OCI-LY1 (cell line): ENCODE measurements around the gene MEOX2.

Source experiments
- H2AFZ ChIP-seq: fragments of 200-600 bp; sonication (generic), shearing (Covaris generic); 2 replicates; pipeline ENCODE4 v1.6.0; 2014; ENCODE audit warnings: antibody characterized with exemption, mild to moderate bottlenecking, low read length
- H3F3A ChIP-seq: fragments of 200-600 bp; sonication (generic), shearing (Covaris generic); 2 replicates; pipeline ENCODE4 v1.6.0; 2014; ENCODE audit warnings: mild to moderate bottlenecking, antibody characterized with exemption, low read length, moderate library complexity; ENCODE audit not compliant: insufficient read depth
- H3K27ac ChIP-seq: fragments of 200-600 bp; sonication (generic); 2 replicates; pipeline ENCODE4 v1.5.1; 2014; ENCODE audit warnings: low read length, mixed run types, mild to moderate bottlenecking, low read depth; ENCODE audit not compliant: poor library complexity, severe bottlenecking
- H3K27me3 ChIP-seq: fragments of 200-600 bp; sonication (generic); 2 replicates; pipeline ENCODE4 v1.6.0; 2014; ENCODE audit warnings: antibody characterized with exemption, mild to moderate bottlenecking, low read length, moderate library complexity; ENCODE audit not compliant: insufficient read depth
- H3K36me3 ChIP-seq: fragments of 200-600 bp; sonication (generic); 2 replicates; pipeline ENCODE4 v1.6.1; 2014; ENCODE audit warnings: mild to moderate bottlenecking, antibody characterized with exemption, low read length, moderate library complexity, mixed read lengths; ENCODE audit not compliant: insufficient read depth
- H3K4me1 ChIP-seq: fragments of 200-600 bp; sonication (generic); 2 replicates; pipeline ENCODE4 v1.5.1; 2014; ENCODE audit warnings: mild to moderate bottlenecking, low read length, moderate library complexity; ENCODE audit not compliant: insufficient read depth, severe bottlenecking
- H3K4me2 ChIP-seq: fragments of 200-600 bp; sonication (generic), shearing (Covaris generic); 2 replicates; pipeline ENCODE4 v1.6.1; 2014; ENCODE audit warnings: low read length
- H3K4me3 ChIP-seq: fragments of 200-600 bp; sonication (generic); 2 replicates; pipeline ENCODE4 v1.5.1; 2014; ENCODE audit warnings: low read length, low read depth, mild to moderate bottlenecking, mixed read lengths; ENCODE audit not compliant: poor library complexity, severe bottlenecking
- H3K79me2 ChIP-seq: fragments of 200-600 bp; shearing (Covaris generic); 2 replicates; pipeline ENCODE4 v1.6.1; 2016; ENCODE audit warnings: mixed run types, low read length, mixed read lengths; ENCODE audit not compliant: insufficient read depth
- H3K9ac ChIP-seq: fragments of 200-600 bp; sonication (generic), shearing (Covaris generic); 2 replicates; pipeline ENCODE4 v1.6.1; 2014; ENCODE audit warnings: mild to moderate bottlenecking, low read length, mixed read lengths
- H3K9me2 ChIP-seq: fragments of 200-600 bp; sonication (generic), shearing (Covaris generic); 2 replicates; pipeline ENCODE4 v1.6.1; 2014; ENCODE audit warnings: low read depth, mild to moderate bottlenecking, low read length, mixed read lengths
- H3K9me3 ChIP-seq: fragments of 200-600 bp; shearing (Covaris generic); 2 replicates; pipeline ENCODE4 v1.6.1; 2014; ENCODE audit warnings: low read length, mixed read lengths
- H4K20me1 ChIP-seq: fragments of 200-600 bp; sonication (generic), shearing (Covaris generic); 2 replicates; pipeline ENCODE4 v1.6.0; 2016; ENCODE audit warnings: mild to moderate bottlenecking, low read length; ENCODE audit not compliant: insufficient read depth
- CTCF ChIP-seq: fragments of 200-600 bp; sonication (generic), shearing (Covaris generic); IDR thresholded peaks from 2 replicates; pipeline ENCODE4 v1.5.1; 2017; ENCODE audit warnings: mild to moderate bottlenecking, antibody characterized with exemption, low read length, moderate library complexity, mixed read lengths
- EZH2 ChIP-seq: fragments of 200-600 bp; sonication (generic), shearing (Covaris generic); IDR thresholded peaks from 2 replicates; pipeline ENCODE4 v1.8.0; 2017; ENCODE audit warnings: borderline replicate concordance, mixed run types, mild to moderate bottlenecking, antibody characterized with exemption, low read length, moderate library complexity, mixed read lengths

MEOX2 gene

GRCh38 chr7:15594461-15594860, 92.0 kb downstream of the MEOX2 start:
- Histone ChIP-seq H3K79me2 (no peaks in the 10 kb centered on the region), H3K36me3 (no peaks in the 10 kb centered on the region), H3K4me1 (no peaks in the 10 kb centered on the region), H3K9me3 (no peaks in the 10 kb centered on the region), H3K27me3 (no peaks in the 10 kb centered on the region), H2AFZ (no peak overlapping the region), H3K4me2 (no peak overlapping the region), H3K4me3 (no peak overlapping the region), H3K9me2 (peaks cover 2% of the 10 kb centered on the region), H4K20me1 (no peaks in the 10 kb centered on the region), H3K27ac (no peak overlapping the region), H3K9ac (no peak overlapping the region), H3F3A (no peaks in the 10 kb centered on the region)
- TF ChIP-seq CTCF (no peak), EZH2 (no peak)

GRCh38 chr7:15593382-15593781, 93.1 kb downstream of the MEOX2 start:
- H3K9me3 ChIP-seq, result no peaks in the 10 kb centered on the region
- H3K27me3 ChIP-seq, result no peaks in the 10 kb centered on the region
- no peaks in the 10 kb centered on the region for H3F3A ChIP-seq
- peaks cover 2% of the 10 kb centered on the region for H3K9me2 ChIP-seq
- H3K36me3 ChIP-seq, result no peaks in the 10 kb centered on the region
- H3K9ac ChIP-seq, result no peak overlapping the region
- H2AFZ ChIP-seq, result no peak overlapping the region
- no peaks in the 10 kb centered on the region for H4K20me1 ChIP-seq
- no peak overlapping the region for H3K4me3 ChIP-seq
- no peak overlapping the region for H3K27ac ChIP-seq
- no peaks in the 10 kb centered on the region for H3K4me1 ChIP-seq
- TF ChIP-seq CTCF, result no peak
- no peak for TF ChIP-seq EZH2
- H3K79me2 ChIP-seq, result no peaks in the 10 kb centered on the region
- no peak overlapping the region for H3K4me2 ChIP-seq

GRCh38 chr7:15586266-15586665, 100.2 kb downstream of the MEOX2 start:
- Histone ChIP-seq H3K9ac (no peak overlapping the region), H3K9me2 (no peaks in the 10 kb centered on the region), H4K20me1 (no peaks in the 10 kb centered on the region), H3F3A (no peaks in the 10 kb centered on the region), H3K4me3 (no peak overlapping the region), H3K4me2 (no peak overlapping the region), H3K27ac (no peak overlapping the region), H3K9me3 (peaks cover 7% of the 10 kb centered on the region; the same call in 1 of the 2 replicates), H3K36me3 (no peaks in the 10 kb centered on the region), H2AFZ (no peak overlapping the region), H3K79me2 (no peaks in the 10 kb centered on the region), H3K4me1 (no peaks in the 10 kb centered on the region), H3K27me3 (no peaks in the 10 kb centered on the region)
- no peak for TF ChIP-seq CTCF
- no peak for TF ChIP-seq EZH2
